Measurements from ENCODE around the gene CCDC190.

GRCh38 chr1:162823771-162824525 lies 37.0 kb downstream of the CCDC190 start:
- no peak for TF ChIP-seq POLR2A (IDR thresholded peaks at IDR 0.05)
- TF ChIP-seq CTCF (IDR thresholded peaks at IDR 0.05), result no peak
